DMS79 (cell line): ENCODE measurements around the gene PASK.

Source experiments
- DNase-seq: peaks from one replicate; lab custom pipeline; 2025; lab: John Stamatoyannopoulos, UW

Gene PASK

DNA sequence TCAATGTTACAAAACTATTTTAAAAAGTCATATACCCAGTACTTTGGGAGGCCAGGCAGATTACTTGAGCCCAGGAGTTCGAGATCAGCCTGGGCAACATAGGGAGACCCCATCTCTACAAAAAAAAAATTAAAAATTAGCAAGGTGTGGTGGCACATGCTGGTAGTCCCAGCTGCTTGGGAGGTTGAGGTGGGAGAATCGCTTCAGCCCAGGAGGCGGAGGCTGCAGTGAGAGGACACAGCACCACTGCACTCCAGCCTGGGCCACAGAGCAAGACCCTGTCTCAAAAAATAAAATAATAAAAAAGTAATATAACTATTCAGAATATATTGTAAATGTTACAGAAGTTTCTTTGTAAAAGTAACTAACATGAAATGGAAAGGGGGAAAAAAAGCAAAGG is 1.9 kb downstream of the PASK start:
- no peak for DNase-seq

DNA sequence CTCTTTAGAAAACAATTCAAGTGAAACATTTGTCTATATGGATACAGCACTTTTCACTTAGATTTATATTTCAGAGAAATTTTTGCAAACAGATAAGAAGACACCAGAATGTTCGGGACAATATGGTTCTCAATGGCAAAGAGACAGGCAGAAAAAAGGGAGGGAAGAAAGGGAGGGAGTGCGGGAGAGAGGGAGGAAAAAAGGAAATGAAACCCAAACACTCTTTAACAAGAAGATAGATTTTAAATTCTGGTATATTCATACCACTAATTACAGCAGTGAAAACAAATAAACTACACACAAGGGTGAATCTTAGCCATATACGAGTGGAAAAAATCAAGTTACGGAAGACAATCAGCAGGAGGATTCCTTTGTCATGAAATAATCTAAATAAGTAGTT is 3.0 kb downstream of the PASK start:
- no peak for DNase-seq

- DNase-seq: no peak
Measured at GRCh38 chr2:241142593-241142992, 6.7 kb downstream of the PASK start.

- no peak for DNase-seq
Measured at GRCh38 chr2:241142063-241142462, 7.2 kb downstream of the PASK start.

GRCh38 chr2:241141214-241141770 is 8.0 kb downstream of the PASK start:
- no peak for DNase-seq

DNA sequence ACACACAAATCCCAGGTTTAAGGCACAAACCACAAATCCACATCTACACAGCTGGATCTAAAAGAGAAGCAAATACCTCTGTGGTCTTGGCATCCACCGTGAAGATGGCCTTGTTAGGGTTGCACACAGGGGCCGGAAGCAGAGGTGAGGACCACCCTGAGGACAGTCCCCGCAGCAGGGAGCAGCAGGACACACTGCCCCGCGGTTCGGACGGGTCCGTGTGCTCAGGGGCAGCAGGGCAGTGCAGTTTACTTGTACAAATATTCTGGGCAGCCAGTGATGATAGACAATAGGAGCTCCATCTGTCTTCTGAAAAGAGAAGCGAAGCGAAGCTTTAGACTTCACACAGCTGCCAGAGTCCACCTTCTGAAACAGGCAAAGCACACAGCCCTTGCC is 8.8 kb downstream of the PASK start:
- no peak for DNase-seq

DNA sequence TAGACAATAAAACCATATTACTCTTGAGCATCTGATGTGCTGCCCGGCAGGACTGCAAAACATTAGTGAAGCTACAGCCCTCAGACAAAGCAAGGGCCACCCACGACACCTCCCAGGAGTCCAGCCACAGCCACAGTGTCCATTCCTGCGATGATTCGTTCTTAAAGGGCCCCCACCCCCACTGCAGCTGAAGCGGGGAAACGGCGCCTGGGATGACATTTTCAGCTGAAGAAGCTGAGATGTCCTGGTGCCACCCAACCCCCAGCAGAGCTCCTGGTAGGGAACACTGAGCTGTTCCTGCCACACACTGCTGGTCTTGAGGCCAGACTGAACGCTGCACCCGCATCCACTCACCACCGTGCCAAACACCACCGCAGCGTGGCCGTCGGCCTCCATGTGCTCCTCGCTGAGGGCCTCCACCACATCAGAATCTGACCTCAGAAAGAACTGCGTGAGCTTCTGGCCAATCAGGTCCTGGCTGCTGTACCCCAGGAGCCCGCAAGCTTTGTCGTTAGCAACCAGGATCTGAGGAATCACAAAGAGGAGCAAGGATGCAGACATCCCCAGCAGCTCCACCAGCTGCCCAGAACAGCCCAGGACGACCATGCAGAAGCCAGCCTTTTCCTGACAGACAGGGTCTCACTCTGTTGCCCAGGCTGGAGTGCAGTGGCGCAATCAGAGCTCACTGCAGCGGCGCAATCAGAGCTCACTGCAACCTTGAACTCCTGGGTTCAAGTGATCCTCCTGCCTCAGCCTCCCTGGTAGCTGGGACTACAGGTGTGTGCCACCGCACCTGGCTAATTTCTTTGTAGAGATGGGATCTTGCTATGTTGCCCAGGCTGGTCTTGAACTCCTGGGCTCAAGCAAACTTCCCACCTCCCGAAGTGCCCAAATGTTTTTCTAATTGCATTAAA is 9.5 kb downstream of the PASK start:
- no peak for DNase-seq

DNA sequence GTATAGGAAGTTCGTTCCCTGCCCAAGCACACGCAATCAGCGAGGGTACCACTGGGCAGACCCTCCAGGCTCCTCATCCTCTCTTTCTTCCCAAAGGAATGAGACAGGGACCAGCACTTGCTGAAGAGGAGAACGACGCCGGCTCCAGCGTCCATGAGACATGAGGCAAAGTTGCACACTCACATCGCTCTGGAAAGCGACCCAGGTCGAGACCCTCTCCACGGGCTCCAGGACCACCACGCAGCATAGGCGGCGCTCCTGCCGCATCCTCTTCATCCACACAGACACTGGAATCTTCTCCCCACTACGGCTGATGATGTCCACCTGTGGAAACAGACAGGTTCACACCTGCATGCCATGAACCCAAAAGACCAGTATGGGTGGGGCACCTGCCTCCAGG is 10.8 kb downstream of the PASK start:
- no peak for DNase-seq

GRCh38 chr2:241137276-241138190 is 11.7 kb downstream of the PASK start:
- no peak for DNase-seq

- DNase-seq: no peak
Measured at GRCh38 chr2:241136661-241137260, 12.5 kb downstream of the PASK start.

DNA sequence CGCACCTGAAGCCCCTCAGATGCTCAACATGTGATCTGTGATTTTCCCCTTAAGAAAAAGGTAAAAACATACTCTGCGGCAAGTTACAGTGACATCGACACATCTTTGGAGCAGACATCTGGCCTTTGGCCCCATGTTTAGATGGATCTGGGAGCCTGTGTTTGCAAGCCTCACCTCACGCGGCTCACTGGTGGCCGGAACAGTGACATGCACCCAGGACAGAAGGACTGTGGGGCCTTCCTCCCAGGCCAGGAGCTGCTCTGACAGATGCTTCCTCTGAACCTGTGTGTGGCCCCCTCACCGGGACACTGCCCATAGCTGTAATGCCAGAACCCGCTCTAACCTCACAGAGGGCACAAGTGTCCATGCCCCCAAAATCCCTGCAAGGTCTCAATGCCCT is 13.1 kb downstream of the PASK start:
- DNase-seq: no peak

GRCh38 chr2:241135737-241136136 is 13.5 kb downstream of the PASK start:
- no peak for DNase-seq

- no peak for DNase-seq
Measured at GRCh38 chr2:241134711-241135110, 14.6 kb downstream of the PASK start.

GRCh38 chr2:241133436-241133820 is 15.8 kb downstream of the PASK start:
- DNase-seq: no peak

GRCh38 chr2:241132538-241133435 is 16.5 kb downstream of the PASK start:
- DNase-seq: no peak

DNA sequence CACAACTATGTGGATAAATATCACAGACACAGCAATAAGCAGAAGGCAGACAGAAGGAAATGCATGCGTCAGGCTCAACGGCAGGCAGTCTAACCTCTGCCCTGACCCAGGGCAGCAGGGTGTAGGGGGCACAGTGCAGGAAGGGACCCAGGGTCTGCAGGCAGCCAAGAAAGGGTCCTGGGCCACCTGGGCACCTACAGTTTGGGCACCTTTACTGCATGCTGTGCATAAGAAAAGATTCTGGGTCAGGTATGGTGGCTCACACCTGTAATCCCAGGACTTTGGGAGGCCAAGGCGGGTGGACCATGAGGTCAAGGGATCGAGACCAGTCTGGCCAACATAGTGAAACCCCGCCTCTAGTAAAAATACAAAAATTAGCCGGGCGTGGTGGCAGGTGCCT is 17.7 kb downstream of the PASK start:
- DNase-seq: no peak

- no peak for DNase-seq
Measured at GRCh38 chr2:241130316-241130715, 19.0 kb downstream of the PASK start.

- DNase-seq: no peak
Measured at GRCh38 chr2:241129086-241129871, 20.0 kb downstream of the PASK start.

- no peak for DNase-seq
Measured at GRCh38 chr2:241128266-241128665, 21.0 kb downstream of the PASK start.

- DNase-seq: no peak
Measured at GRCh38 chr2:241126771-241127202, 22.5 kb downstream of the PASK start.
